HG03354 (cell line): ENCODE results near the gene NLRP5.

ENCODE experiments used
- ATAC-seq: cut with Tn5 transposase; IDR thresholded peaks from one replicate; pipeline ENCODE4 v1.9.1; 2021; ENCODE audit warnings: mild to moderate bottlenecking; ENCODE audit not compliant: unreplicated experiment, poor library complexity, severe bottlenecking

NLRP5 gene

GRCh38 chr19:56110515-56111448 is 124.2 kb downstream of the NLRP5 start:
- no peak for ATAC-seq
